Keratinocyte (primary cell): ENCODE measurements around the gene CENPVL3.

Experiments used
- CTCF ChIP-seq, 3 experiments: IDR thresholded peaks in 1 of 3; conservative IDR thresholded peaks in 1 of 3; optimal IDR thresholded peaks in 1 of 3; 2 replicates in 2 of 3; 3 replicates in 1 of 3; pipeline versions ENCODE3 to v1.5.1; 2011; ENCODE audit warnings: low read length in 3 of 3, mild to moderate bottlenecking in 3 of 3, moderate library complexity in 2 of 3, control low read depth in 1 of 3, inconsistent platforms in 1 of 3; ENCODE audit not compliant: insufficient read depth in 2 of 3; ENCODE audit errors: extremely low read depth in 1 of 3
- EZH2 ChIP-seq: IDR thresholded peaks from one replicate; pipeline ENCODE4 v1.6.1; 2012; ENCODE audit warnings: inconsistent platforms, mild to moderate bottlenecking, low read length, moderate library complexity

DNA sequence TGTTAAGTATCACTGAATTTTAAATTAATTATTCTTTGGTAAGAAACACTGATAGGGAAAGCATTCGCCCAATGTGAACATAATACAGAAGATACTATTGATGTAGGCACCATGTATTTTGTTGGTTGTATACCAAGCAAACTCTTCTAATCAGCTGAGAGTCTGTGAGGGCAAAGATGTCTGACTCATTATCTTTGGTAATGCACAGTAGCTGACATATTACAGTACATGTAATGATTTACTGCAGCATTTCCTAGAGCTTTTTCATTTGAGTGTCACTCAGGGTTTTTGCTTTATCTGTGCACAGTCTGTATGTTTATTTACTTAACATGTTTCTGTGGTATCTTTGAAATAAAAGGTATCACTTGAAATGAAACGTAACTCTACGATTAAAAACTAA lies 49.2 kb downstream of the CENPVL3 start:
- no peak for TF ChIP-seq EZH2
- no peak for TF ChIP-seq CTCF (optimal IDR thresholded peaks at IDR 0.05 in 1 of 3, IDR thresholded peaks at IDR 0.05 in 1 of 3, conservative IDR thresholded peaks at IDR 0.05 in 1 of 3; ENCODE audit: extremely low read depth in 1 of 3, insufficient read depth in 2 of 3, low read length in 3 of 3)
